ENCODE measurements around the gene CDR2L. TPM values are rescaled to one million over a fixed set of nuclear protein-coding genes. Genes with fewer than 3 reads are reported as not detected.
A peak's percentile ranks its signal among the peaks of the same experiment; 100 is the strongest.

Gene CDR2L
- total and polyA plus RNA-seq, 9 donors = 2.1 to 19.2 (median 5.2) TPM

DNA sequence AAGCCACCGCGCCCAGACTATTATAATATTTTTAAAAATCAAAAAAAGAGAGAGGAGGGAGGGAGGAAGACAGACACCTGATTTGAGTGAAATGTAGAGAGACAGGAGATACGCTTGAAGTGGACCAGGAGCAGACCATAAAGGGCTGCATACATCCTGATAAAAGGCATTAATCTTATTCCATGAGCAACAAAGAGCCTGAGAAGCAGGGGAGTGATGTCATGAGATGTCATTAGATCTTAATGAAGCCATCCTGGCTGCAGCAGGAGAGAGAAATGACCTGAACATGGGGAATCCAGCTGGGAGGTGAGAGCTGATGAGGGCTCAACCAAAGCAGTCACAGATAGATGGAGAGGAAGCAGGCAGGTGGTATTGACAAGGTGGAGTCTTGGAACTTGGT is 9.6 kb upstream of the CDR2L start:
- Histone ChIP-seq H3K4me3 (no peak overlapping the region), H3K27ac (no peak overlapping the region), H3K9me3 (no peaks in the 10 kb centered on the region), H3K36me3 (no peaks in the 10 kb centered on the region), H3K4me1 (ENCODE audit: insufficient read depth) (peaks cover 4% of the 10 kb centered on the region), H3K27me3 (no peaks in the 10 kb centered on the region)
- intact Hi-C loops (cut with DNase I) = no loop called here
- 83 to 87% (median 83%) methylated on average over 3 of the region's 3 CpGs for WGBS, 3 donors
- TF ChIP-seq EP300 (IDR thresholded peaks at IDR 0.05) = no peak
- TF ChIP-seq POLR2A (IDR thresholded peaks at IDR 0.05) = no peak
- no peak for TF ChIP-seq CTCF (IDR thresholded peaks at IDR 0.05)
- no peak for DNase-seq

DNA sequence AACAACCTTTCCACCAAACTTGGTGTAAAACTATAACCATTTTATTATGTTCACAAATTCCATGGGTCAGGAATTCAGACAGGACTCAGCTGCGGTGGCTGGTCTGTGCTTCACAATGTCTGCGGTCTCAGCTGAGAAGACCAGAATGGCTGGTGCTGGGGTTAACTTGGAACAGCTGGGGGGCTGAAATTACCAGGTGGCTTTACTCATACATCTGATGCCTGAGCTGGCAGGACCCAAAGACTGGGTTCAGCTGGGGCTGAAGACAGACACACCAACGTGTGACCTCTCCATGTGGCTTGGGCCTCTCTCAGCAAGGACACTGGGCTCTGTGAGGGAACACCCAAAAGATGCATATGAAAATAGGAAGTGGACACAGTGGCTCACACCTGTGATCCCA is 9.2 kb upstream of the CDR2L start:
- TF ChIP-seq POLR2A (IDR thresholded peaks at IDR 0.05) = no peak
- TF ChIP-seq EP300 (IDR thresholded peaks at IDR 0.05) = no peak
- TF ChIP-seq CTCF (IDR thresholded peaks at IDR 0.05) = no peak
- H3K4me1 ChIP-seq (ENCODE audit: insufficient read depth) = peaks cover 4% of the 10 kb centered on the region
- no peak overlapping the region for H3K4me3 ChIP-seq
- no peak overlapping the region for H3K27ac ChIP-seq
- H3K36me3 ChIP-seq = no peaks in the 10 kb centered on the region
- WGBS, 3 donors = 68 to 74% (median 72%) methylated on average over 3 of the region's 3 CpGs
- DNase-seq = no peak
- H3K9me3 ChIP-seq = no peaks in the 10 kb centered on the region
- intact Hi-C loops (cut with DNase I) = no loop called here
- H3K27me3 ChIP-seq = no peaks in the 10 kb centered on the region

DNA sequence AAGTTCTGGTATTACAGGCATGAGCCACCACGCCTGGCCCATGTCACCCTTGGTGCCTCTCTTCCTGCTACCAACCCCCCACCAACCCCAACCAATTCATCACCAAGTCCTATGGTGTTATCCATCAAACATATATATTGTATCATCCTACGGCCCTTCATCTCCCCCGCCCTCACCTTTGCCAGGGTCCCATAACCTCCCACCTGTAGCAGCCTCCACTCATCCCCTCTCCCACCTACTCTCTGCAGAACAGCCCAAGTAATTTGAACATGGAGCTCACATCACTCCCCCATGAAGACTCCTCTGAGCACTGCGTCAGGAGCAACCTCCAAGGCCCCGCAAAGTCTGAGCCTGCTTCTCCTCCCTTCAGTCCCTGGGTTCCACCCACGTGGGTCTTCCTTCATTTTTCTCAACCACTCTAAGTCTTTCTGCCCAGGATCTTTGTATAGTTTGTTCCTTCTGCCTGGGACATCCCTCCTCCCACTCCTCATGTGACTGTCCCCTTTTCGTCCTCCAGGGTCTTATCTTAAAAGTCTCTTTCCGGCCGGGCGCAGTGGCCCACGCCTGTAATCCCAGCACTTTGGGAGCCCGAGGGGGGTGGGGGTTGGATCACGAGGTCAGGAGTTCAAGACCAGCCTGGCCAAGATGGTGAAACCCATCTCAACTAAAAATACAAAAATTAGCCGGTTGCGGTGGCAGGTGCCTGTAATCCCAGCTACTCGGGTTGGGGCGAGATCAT is 7.9 kb upstream of the CDR2L start:
- WGBS, 3 donors = 72 to 78% (median 77%) methylated on average over 17 of the region's 17 CpGs
- DNase-seq = no peak
- intact Hi-C loops (cut with DNase I) = loop anchor here in 1 of 4 donors (10.0 kb wide), 1 partner anchor 55 kb away; no protein-coding TSS in a partner anchor
- Histone ChIP-seq H3K4me3 (no peak overlapping the region), H3K27ac (no peak overlapping the region), H3K36me3 (no peaks in the 10 kb centered on the region), H3K4me1 (ENCODE audit: insufficient read depth) (peaks cover 4% of the 10 kb centered on the region), H3K27me3 (no peaks in the 10 kb centered on the region), H3K9me3 (no peaks in the 10 kb centered on the region)
- TF ChIP-seq POLR2A (IDR thresholded peaks at IDR 0.05) = no peak
- no peak for TF ChIP-seq CTCF (IDR thresholded peaks at IDR 0.05)
- no peak for TF ChIP-seq EP300 (IDR thresholded peaks at IDR 0.05)

GRCh38 chr17:74981318-74981978 is 6.0 kb upstream of the CDR2L start:
- Histone ChIP-seq H3K4me3 (peak overlapping the region; percentile 53), H3K36me3 (no peaks in the 10 kb centered on the region), H3K27me3 (no peaks in the 10 kb centered on the region), H3K27ac (peak overlapping the region in 1 of 2 donors; percentile 67), H3K4me1 (ENCODE audit: insufficient read depth) (peaks cover 4% of the 10 kb centered on the region), H3K9me3 (no peaks in the 10 kb centered on the region)
- 35 to 48% (median 40%) methylated on average over 16 of the region's 16 CpGs for WGBS, 3 donors
- TF ChIP-seq POLR2A (IDR thresholded peaks at IDR 0.05) (no peak), CTCF (IDR thresholded peaks at IDR 0.05) (no peak), EP300 (IDR thresholded peaks at IDR 0.05) (no peak)
- DNase-seq = no peak
- intact Hi-C loops (cut with DNase I) = loop anchor here in 1 of 4 donors (10.0 kb wide), 1 partner anchor 53 kb away; no protein-coding TSS in a partner anchor

Measured in ovary (tissue), 9 donors.